ENCODE data around the gene GPR156.

DNA sequence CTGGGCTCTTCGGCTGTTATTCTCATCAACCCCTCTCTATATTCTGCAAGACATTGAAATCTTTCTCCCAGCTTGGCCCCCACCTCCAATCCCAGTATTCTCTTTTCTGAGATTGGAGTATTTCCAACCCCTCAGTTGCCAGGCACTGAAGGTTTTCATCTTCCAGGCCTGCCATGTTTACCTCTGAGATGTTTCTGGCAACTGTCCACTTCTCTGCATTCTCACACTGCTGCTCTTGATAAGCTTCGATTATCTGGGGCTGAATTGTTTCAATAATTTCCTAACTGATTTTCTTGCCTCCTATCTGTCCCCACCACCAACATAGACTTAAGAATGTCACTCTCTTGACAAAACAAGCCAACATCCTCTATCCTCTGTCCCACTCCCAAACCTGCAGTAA, 1.4 kb upstream of the GPR156 start:
- TF ChIP-seq CTCF (IDR thresholded peaks at IDR 0.05 in 2 of 3, conservative IDR thresholded peaks at IDR 0.05 in 1 of 3; ENCODE audit: borderline replicate concordance in 1 of 3, insufficient read depth in 1 of 3, low read depth in 2 of 3, low read length in 2 of 3) (no peak), CEBPB (IDR thresholded peaks at IDR 0.05; ENCODE audit: low read depth) (no peak), SP1 (IDR thresholded peaks at IDR 0.05; ENCODE audit: low read depth) (no peak)
